Liver (tissue), 9 donors: ENCODE measurements around the gene TMEM200C. TPM values are rescaled to one million over a fixed set of nuclear protein-coding genes. Genes with fewer than 3 reads are reported as not detected.

ENCODE experiments used
- DNase-seq: peaks from one replicate; pipeline ENCODE4 v3.0.0-alpha.2; 2017; ENCODE audit warnings: low spot score
- H3K27ac ChIP-seq, 2 donors: one replicate each; pipeline ENCODE4 v1.7.0; 2013; ENCODE audit warnings: inconsistent platforms in 2 of 2, low read length in 2 of 2, control low read depth in 1 of 2, low read depth in 1 of 2, mild to moderate bottlenecking in 1 of 2
- H3K27me3 ChIP-seq, 4 donors: one replicate each; pipeline versions ENCODE4 v1.6.1 to v1.7.0; 2013; ENCODE audit warnings: low read length in 3 of 4, inconsistent platforms in 1 of 4, mild to moderate bottlenecking in 1 of 4, moderate library complexity in 1 of 4; ENCODE audit not compliant: control insufficient read depth in 4 of 4, insufficient read depth in 4 of 4
- H3K36me3 ChIP-seq, 4 donors: one replicate each; pipeline versions ENCODE4 v1.6.1 to v1.7.0; 2013; ENCODE audit warnings: low read length in 3 of 4, mild to moderate bottlenecking in 3 of 4, low read depth in 1 of 4, moderate library complexity in 1 of 4; ENCODE audit not compliant: control insufficient read depth in 4 of 4, insufficient read depth in 3 of 4
- H3K4me1 ChIP-seq, 4 donors: one replicate each; pipeline versions ENCODE4 v1.6.1 to v1.7.0; 2013; ENCODE audit warnings: low read length in 3 of 4, mild to moderate bottlenecking in 3 of 4, moderate library complexity in 1 of 4; ENCODE audit not compliant: control insufficient read depth in 4 of 4, insufficient read depth in 4 of 4
- H3K4me3 ChIP-seq, 3 donors: one replicate each; pipeline versions ENCODE4 v1.6.1 to v1.7.0; 2013; ENCODE audit warnings: low read length in 3 of 3, control low read depth in 1 of 3, low read depth in 1 of 3, mild to moderate bottlenecking in 1 of 3
- H3K9ac ChIP-seq, 2 donors: one replicate each; pipeline ENCODE4 v1.7.0; 2013; ENCODE audit warnings: low read length in 2 of 2, mild to moderate bottlenecking in 2 of 2, moderate library complexity in 2 of 2, control low read depth in 1 of 2, low read depth in 1 of 2
- H3K9me3 ChIP-seq, 4 donors: one replicate each; pipeline versions ENCODE4 v1.6.1 to v1.7.0; 2013; ENCODE audit warnings: low read length in 3 of 4; ENCODE audit not compliant: control insufficient read depth in 4 of 4
- FOXA1 ChIP-seq: IDR thresholded peaks from 2 replicates; pipeline ENCODE4 v1.6.1; 2016; ENCODE audit warnings: antibody characterized with exemption
- FOXA2 ChIP-seq: IDR thresholded peaks from 2 replicates; pipeline ENCODE4 v1.6.1; 2016; ENCODE audit warnings: antibody characterized with exemption
- GABPA ChIP-seq, 2 donors: IDR thresholded peaks in 1 of 2; conservative IDR thresholded peaks in 1 of 2; 2 replicates each; pipeline ENCODE4 v1.6.1; 2016; ENCODE audit warnings: antibody characterized with exemption in 2 of 2, mild to moderate bottlenecking in 1 of 2, moderate library complexity in 1 of 2
- HNF4A ChIP-seq, 2 donors: conservative IDR thresholded peaks; 2 replicates each; pipeline ENCODE4 v1.6.1; 2016; ENCODE audit warnings: antibody characterized with exemption in 2 of 2, mild to moderate bottlenecking in 2 of 2
- MAX ChIP-seq: IDR thresholded peaks from 2 replicates; pipeline ENCODE4 v1.6.1; 2016; ENCODE audit warnings: antibody characterized with exemption
- NR2F2 ChIP-seq: IDR thresholded peaks from 2 replicates; pipeline ENCODE4 v1.6.1; 2016; ENCODE audit warnings: antibody characterized with exemption
- RAD21 ChIP-seq, 2 donors: IDR thresholded peaks; 2 replicates each; pipeline ENCODE4 v1.6.1; 2016; ENCODE audit warnings: antibody characterized with exemption in 2 of 2, mild to moderate bottlenecking in 2 of 2
- RXRA ChIP-seq, 2 donors: IDR thresholded peaks; 2 replicates each; pipeline ENCODE4 v1.6.1; 2017 to 2018; ENCODE audit warnings: antibody characterized with exemption in 2 of 2, mild to moderate bottlenecking in 1 of 2
- SP1 ChIP-seq: IDR thresholded peaks from 2 replicates; pipeline ENCODE4 v1.6.1; 2018; ENCODE audit warnings: antibody characterized with exemption, mild to moderate bottlenecking
- TAF1 ChIP-seq: conservative IDR thresholded peaks from 2 replicates; pipeline ENCODE4 v1.6.1; 2016; ENCODE audit warnings: antibody characterized with exemption, mild to moderate bottlenecking
- WGBS: extraction: QIAGEN DNeasy Blood & Tissue Kit; methylation state at CpG from one replicate; pipeline ENCODE4 v1.1.7; 2013; 5-methylcytosine and 5-hydroxymethylcytosine counted together
- polyA plus RNA-seq, 2 donors: library from polyadenylated mRNA; stranded (reverse) in 1 of 2; unstranded in 1 of 2; fragments of 200-250 nt in 1 of 2; fragments of >200 nt in 1 of 2; fragmentation: Nextera tagmentation in 1 of 2; extraction: Ambion mirVana in 1 of 2; gene quantifications; one replicate each; pipeline versions ENCODE4 v1.2.1 to v1.2.3, GENCODE V29; 2013 to 2015
- total RNA-seq, 2 donors: library from RNA; depleted of rRNA; stranded (reverse); fragments of >200 nt; gene quantifications; one replicate each; pipeline ENCODE4 v1.2.3, GENCODE V29; 2014
- TF ChIP-seq, protein P1 (sequence below): IDR thresholded peaks from 2 replicates; pipeline ENCODE4 v1.6.1; 2016; ENCODE audit warnings: antibody characterized with exemption
- TF ChIP-seq, protein P2 (sequence below): IDR thresholded peaks from 2 replicates; pipeline ENCODE4 v1.6.1; 2016; ENCODE audit warnings: antibody characterized with exemption, mild to moderate bottlenecking
- donor health status: healthy.
- donor health status: healthy.
- donor health status: healthy.
- donor health status: healthy.
- donor health status: healthy.

The TMEM200C gene
- total and polyA plus RNA-seq, 4 donors: 0.08 to 0.58 (median 0.24) TPM

DNA sequence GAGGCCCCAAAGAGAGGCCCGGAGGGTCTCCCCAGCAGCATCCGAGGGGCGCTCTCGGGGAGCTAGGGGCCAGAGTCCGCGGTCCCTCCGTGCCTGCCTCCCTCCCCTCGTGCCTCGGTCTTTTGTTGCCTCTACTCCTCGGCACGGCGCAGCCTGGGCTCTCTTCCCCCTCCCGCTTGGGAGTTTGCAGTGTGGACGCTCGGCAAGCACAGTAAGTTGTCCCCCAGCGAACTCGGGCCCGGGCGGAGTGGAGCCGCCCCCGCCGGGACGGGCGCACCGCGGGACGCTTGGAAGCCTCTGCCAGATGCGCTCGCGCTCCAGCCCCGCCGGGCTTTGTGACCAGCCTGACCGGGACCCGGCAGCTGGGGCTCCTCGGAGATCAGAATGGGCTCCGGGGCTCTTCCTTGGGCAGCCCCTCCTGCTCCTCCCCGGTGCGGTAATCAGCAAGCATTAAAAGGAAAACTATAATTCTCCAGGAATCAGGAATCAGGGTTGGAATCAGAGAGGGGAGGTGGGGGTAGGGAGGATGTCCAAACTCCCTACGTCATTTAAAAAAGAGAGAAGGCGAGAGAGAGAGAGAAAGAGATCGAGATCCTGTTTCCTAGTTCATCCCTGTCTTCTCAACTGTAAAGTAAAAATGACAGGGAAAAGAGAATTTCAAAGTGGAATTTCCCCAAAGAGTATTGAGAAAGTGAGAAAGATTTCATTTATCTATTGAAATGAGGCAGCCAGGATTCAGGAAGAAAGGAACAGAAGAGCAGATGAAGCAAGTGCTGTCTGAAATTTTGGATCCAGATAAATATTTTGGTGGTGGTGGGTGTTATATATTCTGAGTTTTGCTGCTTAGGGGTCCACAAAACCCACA, 786 bp upstream of the TMEM200C start:
- peak overlapping the region in 2 of 3 donors; percentile 10 to 67 for H3K4me3 ChIP-seq
- H3K27ac ChIP-seq: peak overlapping the region; percentile 5 to 25
- H3K27me3 ChIP-seq: peaks cover 0 to 22% (median 7%) of the 10 kb centered on the region in 4 donors
- H3K9ac ChIP-seq: no peak overlapping the region
- no peak for TF ChIP-seq FOXA1
- 6% methylated on average over 41 of the region's 41 CpGs for WGBS
- no peaks in the 10 kb centered on the region for H3K9me3 ChIP-seq
- H3K36me3 ChIP-seq: no peaks in the 10 kb centered on the region
- H3K4me1 ChIP-seq: peaks cover 5 to 24% (median 13%) of the 10 kb centered on the region in 4 donors
- no peak for DNase-seq

DNA sequence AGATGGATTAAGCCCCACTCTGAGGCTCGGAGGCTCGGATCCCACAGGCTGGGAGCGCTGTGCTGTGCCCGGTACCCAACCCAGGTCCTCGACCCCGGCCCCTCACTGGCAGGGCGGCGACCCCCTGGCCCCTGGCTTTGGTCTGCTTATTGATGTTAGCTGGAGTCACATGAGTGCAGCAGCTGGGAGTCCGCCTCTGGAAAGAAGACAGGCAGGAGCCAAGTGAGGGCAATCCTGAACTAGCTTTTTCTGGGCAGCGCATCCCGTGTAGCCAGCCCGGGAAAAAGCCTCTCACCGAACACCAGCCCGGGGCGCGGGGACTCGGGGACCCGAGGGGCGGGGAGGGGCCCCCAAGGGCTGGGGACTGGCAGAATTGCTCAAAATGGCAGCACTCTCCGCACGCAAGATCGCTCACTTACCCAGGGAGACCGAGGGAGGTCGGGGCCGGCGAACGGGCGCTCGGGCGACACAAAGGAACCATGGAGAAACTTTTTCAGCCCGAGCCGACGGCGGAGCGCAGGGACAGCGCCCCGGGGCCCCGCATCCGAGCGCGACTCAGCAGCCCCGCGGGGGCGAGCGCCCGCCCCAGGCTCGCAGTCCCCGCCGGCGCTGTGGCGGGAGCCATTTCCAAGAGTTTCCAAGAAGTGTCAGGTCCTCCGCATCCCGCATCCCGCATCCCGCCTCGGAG, 567 bp downstream of the TMEM200C start:
- TF ChIP-seq RXRA (IDR thresholded peaks at IDR 0.05) (no peak), FOXA2 (no peak), MAX (no peak)
- TF ChIP-seq, protein P1, sequence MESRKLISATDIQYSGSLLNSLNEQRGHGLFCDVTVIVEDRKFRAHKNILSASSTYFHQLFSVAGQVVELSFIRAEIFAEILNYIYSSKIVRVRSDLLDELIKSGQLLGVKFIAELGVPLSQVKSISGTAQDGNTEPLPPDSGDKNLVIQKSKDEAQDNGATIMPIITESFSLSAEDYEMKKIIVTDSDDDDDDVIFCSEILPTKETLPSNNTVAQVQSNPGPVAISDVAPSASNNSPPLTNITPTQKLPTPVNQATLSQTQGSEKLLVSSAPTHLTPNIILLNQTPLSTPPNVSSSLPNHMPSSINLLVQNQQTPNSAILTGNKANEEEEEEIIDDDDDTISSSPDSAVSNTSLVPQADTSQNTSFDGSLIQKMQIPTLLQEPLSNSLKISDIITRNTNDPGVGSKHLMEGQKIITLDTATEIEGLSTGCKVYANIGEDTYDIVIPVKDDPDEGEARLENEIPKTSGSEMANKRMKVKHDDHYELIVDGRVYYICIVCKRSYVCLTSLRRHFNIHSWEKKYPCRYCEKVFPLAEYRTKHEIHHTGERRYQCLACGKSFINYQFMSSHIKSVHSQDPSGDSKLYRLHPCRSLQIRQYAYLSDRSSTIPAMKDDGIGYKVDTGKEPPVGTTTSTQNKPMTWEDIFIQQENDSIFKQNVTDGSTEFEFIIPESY: no peak
- TF ChIP-seq, protein P2, sequence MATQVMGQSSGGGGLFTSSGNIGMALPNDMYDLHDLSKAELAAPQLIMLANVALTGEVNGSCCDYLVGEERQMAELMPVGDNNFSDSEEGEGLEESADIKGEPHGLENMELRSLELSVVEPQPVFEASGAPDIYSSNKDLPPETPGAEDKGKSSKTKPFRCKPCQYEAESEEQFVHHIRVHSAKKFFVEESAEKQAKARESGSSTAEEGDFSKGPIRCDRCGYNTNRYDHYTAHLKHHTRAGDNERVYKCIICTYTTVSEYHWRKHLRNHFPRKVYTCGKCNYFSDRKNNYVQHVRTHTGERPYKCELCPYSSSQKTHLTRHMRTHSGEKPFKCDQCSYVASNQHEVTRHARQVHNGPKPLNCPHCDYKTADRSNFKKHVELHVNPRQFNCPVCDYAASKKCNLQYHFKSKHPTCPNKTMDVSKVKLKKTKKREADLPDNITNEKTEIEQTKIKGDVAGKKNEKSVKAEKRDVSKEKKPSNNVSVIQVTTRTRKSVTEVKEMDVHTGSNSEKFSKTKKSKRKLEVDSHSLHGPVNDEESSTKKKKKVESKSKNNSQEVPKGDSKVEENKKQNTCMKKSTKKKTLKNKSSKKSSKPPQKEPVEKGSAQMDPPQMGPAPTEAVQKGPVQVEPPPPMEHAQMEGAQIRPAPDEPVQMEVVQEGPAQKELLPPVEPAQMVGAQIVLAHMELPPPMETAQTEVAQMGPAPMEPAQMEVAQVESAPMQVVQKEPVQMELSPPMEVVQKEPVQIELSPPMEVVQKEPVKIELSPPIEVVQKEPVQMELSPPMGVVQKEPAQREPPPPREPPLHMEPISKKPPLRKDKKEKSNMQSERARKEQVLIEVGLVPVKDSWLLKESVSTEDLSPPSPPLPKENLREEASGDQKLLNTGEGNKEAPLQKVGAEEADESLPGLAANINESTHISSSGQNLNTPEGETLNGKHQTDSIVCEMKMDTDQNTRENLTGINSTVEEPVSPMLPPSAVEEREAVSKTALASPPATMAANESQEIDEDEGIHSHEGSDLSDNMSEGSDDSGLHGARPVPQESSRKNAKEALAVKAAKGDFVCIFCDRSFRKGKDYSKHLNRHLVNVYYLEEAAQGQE: no peak
- peaks cover 8 to 33% (median 20%) of the 10 kb centered on the region in 4 donors for H3K4me1 ChIP-seq
- H3K4me3 ChIP-seq: peak overlapping the region in 2 of 3 donors; percentile 23 to 67
- peaks cover 0 to 20% (median 8%) of the 10 kb centered on the region in 4 donors for H3K27me3 ChIP-seq
- no peak overlapping the region for H3K9ac ChIP-seq
- H3K9me3 ChIP-seq: no peaks in the 10 kb centered on the region
- WGBS: 3% methylated on average over 56 of the region's 56 CpGs
- no peaks in the 10 kb centered on the region for H3K36me3 ChIP-seq
- no peak overlapping the region for H3K27ac ChIP-seq
- DNase-seq: no peak

DNA sequence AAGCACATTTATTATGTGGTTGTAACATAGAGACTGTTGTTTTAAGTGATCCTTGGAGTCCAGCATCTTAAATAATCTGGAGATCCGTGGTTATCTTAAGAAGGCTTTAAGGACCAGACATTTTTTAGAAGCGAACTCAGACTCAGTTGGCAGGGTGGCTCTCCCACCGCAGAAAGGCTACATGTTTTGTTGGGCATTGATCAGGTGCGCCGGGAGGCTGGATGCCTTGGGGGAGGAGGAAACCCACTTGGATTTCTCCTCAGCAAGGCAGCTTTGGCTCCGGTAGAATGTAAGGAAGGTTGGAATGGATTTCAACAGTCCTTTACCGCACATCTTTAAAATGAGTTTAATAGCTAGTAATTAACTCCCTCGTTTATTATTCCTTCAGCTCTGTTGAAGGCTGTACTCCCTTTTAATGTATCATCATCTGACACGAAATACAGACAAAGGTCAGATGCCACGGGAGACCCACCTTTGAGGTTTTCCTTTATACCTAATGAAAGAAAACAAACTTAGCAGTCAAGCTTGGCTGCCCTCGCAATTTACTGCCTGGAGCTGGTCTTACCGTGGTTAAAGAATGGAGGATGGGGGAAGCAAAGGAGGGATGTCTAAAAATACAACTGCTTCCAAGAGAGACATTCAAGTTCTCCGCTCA, 1.2 kb downstream of the TMEM200C start:
- H3K27me3 ChIP-seq: peaks cover 0 to 20% (median 8%) of the 10 kb centered on the region in 4 donors
- WGBS: 29% methylated on average over 13 of the region's 13 CpGs
- H3K9ac ChIP-seq: no peak overlapping the region
- no peaks in the 10 kb centered on the region for H3K36me3 ChIP-seq
- no peak overlapping the region for H3K27ac ChIP-seq
- H3K4me1 ChIP-seq: peaks cover 8 to 33% (median 20%) of the 10 kb centered on the region in 4 donors
- H3K4me3 ChIP-seq: peak overlapping the region in 1 of 3 donors; percentile 67
- DNase-seq: no peak
- no peaks in the 10 kb centered on the region for H3K9me3 ChIP-seq
- TF ChIP-seq, protein P2: no peak
- TF ChIP-seq RXRA (IDR thresholded peaks at IDR 0.05): no peak
- TF ChIP-seq FOXA2: no peak
- TF ChIP-seq FOXA1: no peak
- no peak for TF ChIP-seq RAD21 (IDR thresholded peaks at IDR 0.05)
- TF ChIP-seq SP1: no peak
- TF ChIP-seq HNF4A (conservative IDR thresholded peaks at IDR 0.05): no peak
- no peak for TF ChIP-seq NR2F2
- no peak for TF ChIP-seq GABPA (IDR thresholded peaks at IDR 0.05 in 1 of 2, conservative IDR thresholded peaks at IDR 0.05 in 1 of 2)
- TF ChIP-seq TAF1: no peak
